GM21529 (cell line): Measurements from ENCODE around the gene GRIK1.
"Not testable (repeated sequence)": the region's sequence is repeated elsewhere in the genome, so short reads cannot be mapped to it uniquely, and the experiment has no call there.

Source experiments
- ATAC-seq: cut with Tn5 transposase; IDR thresholded peaks from one replicate; pipeline ENCODE4 v1.9.1; 2021; ENCODE audit not compliant: unreplicated experiment

Gene GRIK1

DNA sequence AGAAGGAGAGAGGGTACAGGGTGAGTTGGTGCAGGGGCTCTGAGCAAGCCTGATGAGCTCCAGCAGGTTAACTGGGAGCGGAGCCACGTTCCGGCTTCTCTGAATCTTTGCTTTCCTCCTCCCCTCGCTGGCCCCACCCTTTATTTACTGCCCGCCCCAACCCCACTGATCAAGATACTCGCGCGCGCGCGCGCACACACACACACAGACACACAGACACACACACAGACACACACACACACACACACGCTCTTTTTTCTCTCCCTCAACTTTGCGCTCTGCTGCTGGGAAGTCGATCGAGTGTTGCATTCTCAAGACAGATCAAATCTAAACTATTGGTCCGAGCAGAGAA, at the start of gene GRIK1:
Gene GRIK1, minus strand, starts transcription at position 73 of the 352 bp plus-strand sequence.
- no peak for ATAC-seq

DNA sequence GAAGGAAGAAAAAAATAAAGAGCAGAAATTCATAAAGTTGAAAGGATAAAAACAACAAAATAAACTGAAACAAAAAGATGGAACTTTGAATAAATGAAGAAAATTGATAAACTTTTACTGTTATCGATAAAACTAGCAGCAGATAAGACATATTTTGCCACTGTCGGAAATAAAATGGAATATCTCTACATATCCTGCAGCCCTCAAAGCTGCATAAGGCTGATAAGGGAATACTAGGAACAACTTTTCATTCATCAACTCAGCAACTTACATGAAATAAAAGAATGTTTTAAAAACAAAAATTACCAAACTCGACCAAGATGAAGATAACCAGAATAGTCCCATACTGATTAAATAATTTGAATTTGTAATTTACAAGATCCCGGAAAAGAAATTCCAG, 48.0 kb upstream of the GRIK1 start:
- ATAC-seq = no peak

DNA sequence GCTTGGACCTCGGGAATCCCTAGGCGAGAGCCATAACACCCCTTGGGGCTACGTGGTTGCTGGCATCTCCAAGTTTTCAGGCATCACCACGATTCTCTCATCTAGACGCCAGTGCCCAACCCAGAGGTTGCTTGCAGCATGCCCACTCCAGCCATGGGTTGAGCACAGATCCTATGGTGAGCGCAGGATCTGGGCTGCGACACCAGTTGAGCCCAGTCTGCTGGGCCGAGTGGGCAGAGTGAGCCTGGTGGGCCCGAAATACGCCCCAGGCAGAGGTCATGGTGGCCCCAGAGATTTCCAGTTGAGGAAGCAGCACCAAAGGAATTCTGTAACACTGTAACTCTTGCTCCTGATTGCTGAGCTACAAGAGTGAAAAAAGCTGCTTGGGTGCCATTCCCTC, 46.1 kb upstream of the GRIK1 start:
- ATAC-seq = no peak

DNA sequence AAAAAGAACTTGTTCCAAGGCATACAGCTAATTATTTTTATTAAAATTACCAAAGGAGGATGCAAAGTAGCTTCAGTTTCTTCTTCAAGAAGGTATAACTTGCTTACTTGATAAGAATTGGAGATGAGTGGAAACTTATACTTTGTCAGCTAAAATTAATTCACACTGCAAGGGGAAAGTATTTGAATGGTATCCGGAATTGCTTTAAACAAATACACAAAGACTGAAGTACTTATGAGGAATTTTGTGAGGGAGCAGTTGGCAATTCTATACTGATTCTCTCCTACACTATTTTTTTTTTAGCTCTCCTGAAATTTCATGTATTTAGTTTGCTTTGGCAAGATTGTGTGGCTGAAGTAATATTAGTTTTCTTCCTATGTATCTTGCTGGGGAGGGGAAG, 39.2 kb upstream of the GRIK1 start:
- ATAC-seq = no peak

DNA sequence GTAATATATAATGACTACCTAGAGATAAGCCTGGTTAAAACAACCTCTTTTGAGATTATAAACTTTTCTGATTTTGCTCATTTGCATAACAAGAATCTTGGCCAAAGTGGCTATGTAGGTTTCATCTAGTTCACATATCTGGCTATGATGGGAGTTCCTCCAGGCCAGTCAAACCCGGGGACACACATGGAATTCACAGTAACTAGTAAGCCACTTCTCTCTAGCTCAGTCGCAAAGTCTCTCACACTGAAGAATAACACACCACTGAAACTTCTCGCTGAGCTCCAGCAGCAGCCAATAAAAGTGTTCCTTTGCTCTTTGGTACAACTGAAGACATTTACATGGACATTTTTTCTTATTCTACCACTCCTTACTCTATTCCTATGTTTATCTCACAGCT, 36.0 kb upstream of the GRIK1 start:
- no peak for ATAC-seq

DNA sequence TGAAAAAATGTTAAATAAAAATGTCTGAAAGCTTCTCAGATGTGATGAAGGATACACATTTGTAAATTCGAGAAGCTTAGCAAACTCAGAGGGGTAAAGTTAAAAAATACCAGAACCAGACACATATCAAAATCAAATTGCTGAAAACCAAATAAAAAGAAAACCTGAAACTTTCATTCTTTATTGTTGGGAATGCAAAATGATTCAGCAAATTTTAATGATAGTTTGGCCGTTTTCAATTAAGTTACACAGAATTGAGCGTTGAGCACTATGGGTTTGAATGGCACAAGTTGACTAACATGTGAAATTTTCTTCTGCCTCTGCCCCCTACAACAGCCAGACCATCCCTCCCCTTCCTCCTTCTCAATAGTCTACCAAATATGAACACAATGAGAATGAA, 33.5 kb upstream of the GRIK1 start:
- no peak for ATAC-seq

DNA sequence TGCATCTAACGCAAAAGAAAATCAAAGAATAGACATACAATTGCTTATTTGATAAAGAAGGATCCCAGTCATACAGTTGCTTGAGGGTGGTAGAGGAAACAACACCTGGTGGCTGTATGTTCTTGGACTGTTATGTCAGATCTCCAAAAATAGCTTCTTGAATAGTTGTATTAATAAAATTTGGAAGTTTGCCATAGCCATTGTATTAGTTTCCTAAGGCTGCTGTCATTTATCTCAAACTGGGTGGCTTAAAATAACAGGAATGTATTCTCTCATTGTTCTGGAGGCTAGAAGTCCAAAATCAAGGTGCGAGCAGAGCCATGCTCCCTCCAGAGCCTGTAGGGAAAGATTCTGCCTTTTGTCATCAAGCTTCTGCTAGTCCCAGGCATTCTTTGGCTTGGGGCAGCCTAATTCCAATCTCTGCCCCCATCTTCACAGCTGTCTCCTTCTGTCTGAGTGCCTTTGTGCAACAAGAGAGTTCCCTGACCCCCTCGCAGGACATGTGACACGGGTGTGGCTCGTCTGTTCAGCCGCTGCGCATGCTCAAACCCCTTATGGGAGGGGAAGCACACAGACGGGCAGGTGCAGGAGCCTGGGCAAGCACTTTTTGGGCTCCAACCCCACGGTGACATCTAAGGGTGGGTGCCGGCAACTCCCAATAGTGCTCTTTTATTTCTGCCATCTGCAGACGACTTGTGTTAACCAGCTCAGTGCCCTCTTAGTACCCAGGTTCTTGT, 21.7 kb upstream of the GRIK1 start:
- no peak for ATAC-seq

DNA sequence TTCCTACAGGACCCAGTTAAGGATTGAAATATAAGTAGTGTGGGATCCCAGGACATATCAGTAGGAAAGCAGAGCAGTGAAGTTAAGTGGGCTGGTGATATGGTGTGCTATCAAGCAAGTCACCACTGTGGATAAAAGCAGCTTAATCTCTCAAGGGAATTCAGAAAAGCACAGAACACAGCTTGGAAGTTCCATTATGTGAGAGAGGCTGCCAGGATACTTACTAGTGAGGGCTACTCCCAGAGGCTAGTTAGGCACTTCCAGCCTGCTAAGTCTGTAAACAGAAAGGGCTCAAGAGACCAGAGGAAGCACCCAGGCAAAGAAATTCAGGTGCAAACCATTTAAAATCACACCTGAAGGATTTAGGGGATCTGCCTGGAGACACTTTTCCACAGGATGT, 18.8 kb upstream of the GRIK1 start:
- no peak for ATAC-seq

DNA sequence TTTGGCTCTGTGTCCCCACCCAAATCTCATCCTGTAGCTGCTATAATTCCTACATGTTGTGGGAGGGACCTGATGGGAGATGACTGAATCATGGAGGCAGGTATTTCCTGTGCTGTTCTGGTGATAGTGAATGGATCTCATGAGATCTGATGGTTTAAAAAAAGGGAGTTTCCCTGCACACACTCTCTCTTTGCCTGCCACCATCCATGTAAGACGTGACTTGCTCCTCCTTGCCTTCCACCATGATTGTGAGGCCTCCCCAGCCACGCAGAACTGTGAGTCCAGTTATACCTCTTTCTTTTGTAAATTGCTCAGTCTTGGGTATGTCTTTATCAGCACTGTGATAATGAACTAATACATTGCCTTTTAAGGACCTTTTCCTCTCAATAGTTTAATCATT, 18.2 kb upstream of the GRIK1 start:
- not testable (repeated sequence) for ATAC-seq

DNA sequence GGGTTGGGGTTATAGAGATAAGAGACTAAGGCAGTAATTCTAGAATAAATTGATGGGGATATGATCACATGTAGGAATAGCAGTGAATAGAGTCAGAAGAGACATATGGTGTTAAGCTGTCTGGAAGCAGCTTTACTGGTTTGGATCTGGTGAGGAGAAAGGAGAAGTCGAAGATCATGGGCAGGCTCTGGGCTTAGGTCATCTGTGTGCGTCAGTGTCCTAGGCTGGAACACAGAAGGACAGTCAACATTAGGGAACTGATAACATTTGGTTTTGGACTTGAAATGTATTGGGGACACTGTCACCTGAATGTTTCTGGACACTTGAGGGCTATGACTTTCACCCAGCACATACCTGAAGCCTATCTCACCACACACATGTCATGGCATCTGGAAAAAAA, 13.9 kb upstream of the GRIK1 start:
- no peak for ATAC-seq

DNA sequence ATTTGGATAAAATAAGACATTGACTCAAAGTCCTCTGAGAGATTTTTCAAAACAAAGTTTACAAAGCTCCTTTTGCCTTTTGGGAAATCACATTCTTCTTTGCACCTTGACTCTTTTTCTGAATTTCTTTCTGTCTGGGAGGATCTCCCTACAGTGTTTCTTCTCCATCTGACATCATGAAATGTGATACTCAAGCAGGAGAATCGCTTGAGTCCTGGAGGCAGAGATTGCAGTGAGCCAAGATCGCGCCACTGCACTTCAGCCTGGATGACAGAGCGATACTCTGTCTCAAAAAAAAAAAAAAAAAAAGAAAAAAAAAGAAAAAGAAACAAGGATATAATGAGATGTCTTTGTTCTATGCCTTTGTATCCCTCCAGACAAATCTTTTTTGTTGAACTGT, 13.3 kb upstream of the GRIK1 start:
- ATAC-seq = no peak

DNA sequence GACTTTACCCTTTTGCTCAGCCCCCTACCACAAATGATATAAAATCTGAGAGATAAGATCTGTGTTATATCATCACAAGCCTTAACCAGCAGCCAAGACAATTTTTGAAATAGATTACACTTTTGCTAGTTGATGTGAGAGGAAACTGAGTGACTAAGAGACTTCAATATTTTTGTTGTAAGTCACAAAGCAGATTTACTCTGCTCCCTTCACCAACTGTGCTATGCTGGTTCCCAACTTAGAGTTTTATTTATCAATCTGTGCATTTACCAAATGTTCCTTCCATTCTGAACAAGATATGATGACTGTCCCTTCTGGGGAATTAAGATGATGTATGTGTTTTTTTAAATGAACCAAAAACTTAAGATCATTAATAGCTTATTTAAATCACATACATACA, 12.1 kb upstream of the GRIK1 start:
- ATAC-seq = no peak

DNA sequence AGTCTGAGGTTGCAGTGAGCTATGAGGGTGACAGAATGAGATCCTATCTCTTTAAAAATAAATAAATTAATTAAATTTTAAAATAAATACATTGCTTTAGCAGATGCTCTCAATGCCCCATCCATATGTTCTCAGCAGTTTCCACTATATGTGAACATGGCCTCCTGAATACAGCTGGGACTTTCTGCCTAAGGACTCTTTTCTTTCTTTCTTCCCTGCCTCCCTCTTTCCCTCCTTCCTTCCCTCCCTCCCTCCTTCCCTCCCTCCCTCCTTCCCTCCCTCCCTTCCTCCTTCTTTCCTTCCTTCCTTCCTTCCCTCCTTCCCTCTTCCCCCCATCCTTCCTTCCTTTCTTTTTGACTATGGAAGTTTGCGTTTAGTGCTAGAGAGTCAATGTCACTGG, 10.2 kb upstream of the GRIK1 start:
- no peak for ATAC-seq

DNA sequence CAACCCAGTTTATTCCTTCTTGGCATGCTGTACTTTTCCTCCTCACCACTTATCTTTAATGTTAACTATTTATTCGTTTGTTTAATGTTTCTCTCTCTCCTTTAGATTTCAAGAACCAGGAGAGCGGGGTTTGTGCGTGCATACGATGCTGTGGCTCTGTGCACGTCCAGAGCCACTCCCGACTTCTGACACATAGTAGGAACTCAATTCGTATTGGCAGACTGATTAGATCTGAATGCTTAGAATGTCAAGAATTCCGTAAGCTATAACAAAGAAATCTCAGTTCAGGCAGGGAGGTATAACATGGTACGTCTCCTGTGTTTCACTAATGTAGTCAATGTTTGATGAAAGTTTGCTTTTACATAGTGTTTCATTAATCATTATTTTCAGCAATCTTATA, 7.3 kb upstream of the GRIK1 start:
- ATAC-seq = no peak

DNA sequence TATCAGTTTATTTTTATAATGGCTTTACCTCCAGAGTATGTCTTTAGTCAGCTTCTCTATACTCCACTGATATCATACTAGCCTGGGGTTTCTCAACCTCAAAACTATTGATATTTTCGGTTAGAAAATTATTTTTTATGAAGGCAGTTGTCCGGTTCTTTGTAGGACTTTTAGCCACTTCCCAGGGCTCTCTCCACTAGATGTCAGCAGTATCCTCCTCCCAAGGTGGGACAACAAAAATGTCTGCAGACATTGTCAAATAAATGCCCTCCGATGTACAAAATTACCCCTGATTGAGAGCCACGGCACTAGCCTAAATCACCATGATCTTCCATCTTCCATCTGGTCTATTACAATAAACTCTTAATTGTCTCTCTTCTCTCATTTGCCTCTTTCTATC, 4.1 kb upstream of the GRIK1 start:
- ATAC-seq = no peak

DNA sequence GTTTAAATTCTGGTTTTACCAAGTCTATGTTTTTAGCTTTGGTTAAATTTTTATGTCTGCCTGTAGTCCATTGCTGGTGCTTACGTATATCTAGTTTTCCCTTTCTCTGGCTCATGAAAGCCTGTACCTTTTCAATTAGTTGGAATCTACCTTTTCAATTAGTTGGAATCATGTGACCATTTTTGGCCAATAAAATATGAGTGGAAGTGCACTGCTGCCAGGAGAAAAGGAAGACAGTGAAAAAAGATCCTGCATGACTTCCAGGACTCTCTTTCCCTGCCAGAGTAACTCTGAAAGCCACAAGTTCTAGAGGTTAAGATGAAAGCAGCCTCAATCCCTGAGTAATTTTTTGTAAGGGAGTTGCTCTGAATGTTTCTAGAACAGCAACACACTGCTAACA, 2.2 kb upstream of the GRIK1 start:
- ATAC-seq = no peak

DNA sequence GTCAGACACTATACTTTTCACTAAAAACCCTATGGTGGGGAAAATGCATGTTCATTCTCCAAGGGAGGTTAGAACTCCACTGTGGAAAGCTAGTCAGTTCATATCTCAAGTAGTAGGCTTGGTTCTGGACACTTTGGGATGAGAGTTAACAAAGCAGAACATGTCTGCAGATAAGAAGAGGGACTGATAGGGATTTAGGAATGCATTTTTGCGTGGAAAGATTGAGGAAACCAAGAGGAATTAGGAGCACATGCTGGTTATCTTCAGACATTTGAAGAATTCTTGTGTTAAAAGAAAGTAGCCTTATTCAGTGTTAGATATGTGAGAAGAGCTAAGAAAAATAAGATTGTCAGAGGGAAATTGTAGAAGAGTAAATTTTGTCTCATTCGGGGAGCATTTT, 1.2 kb upstream of the GRIK1 start:
- ATAC-seq = no peak

DNA sequence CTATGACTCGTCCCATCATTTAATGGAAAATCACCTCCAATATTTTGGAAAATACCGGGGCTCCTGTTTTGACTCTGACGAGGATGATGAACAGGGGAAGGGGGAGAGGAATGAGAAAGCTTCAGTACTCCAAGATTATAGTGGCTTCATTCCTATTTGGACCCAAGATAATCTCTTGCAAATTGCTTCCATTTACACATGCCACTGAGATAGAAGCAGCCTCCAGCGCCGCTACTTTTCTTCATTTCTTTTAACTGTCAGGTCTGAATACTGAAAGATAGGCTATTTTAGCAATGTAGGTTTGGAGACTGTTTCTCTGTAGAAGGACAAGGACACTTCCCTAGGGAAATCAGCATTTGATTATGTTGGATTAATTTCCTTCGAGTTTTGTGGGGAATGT, 565 bp upstream of the GRIK1 start:
- no peak for ATAC-seq

DNA sequence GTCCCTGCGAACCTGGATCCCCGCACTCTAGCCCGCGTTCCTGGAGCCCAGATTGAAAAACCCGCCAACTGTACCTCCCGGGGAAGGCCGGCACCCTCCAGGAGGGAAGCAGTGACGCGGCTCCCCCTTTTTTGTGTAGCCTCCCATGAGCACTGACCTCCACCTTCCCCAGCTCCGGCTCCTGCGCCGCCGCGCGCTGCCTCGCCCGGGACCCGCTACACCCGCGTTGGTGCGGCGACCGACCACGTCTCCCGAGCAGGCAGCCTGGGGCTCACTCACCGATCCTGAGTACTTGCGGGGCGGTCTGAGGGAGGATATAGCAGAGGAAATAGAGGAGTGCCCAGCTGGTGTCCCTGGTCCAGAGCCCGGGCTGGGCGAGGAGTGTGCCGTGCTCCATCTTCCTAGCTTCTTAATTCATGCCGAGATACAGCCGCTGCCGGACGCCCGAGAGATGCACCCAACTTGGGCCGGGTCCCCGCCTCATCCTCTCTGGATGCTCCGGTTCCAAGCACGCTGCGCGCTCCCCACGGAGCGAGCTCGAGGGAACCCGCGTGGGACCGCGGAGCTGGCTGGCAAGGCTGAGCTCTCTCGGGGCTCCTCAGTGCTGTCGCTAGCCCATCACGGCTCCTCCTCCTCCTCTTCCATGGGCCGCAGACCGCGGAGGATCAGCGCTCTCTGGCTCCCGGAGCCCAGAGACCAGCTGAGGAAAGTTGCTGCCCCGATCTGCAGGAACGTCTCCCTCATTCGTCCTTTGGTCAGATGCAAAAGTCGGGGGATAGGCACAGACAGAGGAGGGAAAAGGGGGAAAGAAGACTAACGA, 482 bp downstream of the GRIK1 start:
- no peak for ATAC-seq

DNA sequence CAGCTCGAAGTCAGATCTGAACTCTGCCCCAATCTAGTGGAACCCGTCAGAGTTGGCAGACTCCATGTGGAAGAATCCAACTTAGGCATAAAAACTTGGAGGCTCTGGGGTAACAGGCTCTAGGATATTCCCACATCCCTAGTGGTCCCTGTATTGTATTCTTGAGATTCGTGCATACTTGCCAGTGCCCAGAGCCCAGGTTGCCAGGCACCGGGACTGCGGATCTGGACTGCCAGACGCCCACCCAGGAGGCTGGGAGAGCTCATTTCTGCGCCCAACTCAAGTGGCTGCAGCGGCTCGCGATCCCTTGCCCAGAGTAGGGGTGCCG, 1.1 kb downstream of the GRIK1 start:
- ATAC-seq = no peak

DNA sequence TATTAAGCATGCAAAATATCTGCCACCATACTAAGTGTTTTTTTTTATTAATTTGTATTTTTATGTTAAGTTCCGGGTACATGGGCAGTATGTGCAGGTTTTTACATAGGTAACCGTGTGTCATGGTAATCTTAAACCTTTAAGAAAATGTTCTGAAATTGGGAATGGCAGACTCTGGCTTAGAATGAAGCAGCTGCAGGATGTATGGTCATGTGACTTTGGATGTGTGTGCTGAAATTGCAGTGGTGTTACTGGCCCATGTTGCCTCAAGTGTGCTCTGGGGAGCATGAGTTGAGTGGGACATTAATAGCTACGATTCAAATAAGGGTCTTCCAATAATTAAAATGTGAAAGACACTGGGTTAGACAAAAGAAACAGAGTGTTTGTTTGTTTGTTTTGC, 6.7 kb downstream of the GRIK1 start:
- no peak for ATAC-seq

DNA sequence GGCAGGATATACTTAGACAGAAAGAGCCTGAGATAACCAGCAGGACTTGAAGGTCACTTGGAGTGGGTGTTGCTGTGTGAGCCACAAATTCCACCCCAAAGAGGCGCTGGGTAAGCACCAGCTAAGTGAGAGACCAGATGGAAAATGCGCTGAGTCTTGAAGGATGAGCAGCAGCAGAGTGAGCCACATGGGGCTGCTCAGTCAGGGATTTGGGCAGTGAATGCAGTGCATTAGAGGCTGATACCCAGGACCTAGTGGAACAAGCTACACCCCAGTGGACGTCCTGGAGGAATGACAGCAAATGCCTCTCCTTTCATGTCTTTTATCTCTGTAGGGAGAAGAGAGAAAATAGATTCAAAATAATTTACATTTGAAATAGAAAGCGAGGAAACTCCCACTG, 11.3 kb downstream of the GRIK1 start:
- ATAC-seq = no peak

DNA sequence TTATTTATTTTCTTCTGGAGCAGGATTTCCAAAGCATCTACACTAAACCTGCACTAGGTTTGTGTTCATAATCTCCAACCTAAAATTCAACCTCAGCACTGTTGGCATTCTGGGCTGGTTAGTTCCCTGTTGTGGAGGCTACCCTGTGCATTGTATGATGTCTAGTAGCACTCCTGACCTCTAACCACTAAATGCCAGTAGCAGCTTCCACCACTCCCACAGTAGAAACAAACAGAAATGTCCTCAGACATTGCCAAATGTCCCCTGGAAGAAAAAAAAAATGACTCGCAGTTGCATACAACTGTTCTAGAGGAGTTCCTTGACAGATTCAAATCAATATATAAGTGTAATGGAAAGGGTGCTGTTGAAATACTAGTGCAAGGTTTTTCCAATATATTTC, 18.9 kb downstream of the GRIK1 start:
- ATAC-seq = no peak
